Caco-2 (cell line): ENCODE results near the gene TMPRSS11F. TPM values are rescaled to one million over a fixed set of nuclear protein-coding genes. Genes with fewer than 3 reads are reported as not detected.

ENCODE experiments used
- BruUV-seq: library from RNA; stranded (reverse); fragments of 400-500 nt; replicated peaks from 2 replicates; lab custom pipeline; 2021; lab: Mats Ljungman, UMichigan
- CTCF ChIA-PET: fragments of 300-600 bp; sonication (Branson Sonifier 250); formaldehyde crosslinking; loops from one replicate; lab custom pipeline; 2022; ENCODE audit warnings: antibody characterized with exemption; lab: Charles Lee
- POLR2A ChIA-PET: fragments of 300-600 bp; sonication (Branson Sonifier 250); formaldehyde crosslinking; loops from one replicate; lab custom pipeline; 2022; ENCODE audit warnings: antibody characterized with exemption; lab: Charles Lee
- DNase-seq, 2 experiments: peaks; one replicate each; pipeline versions ENCODE4 v3.0.0 to v3.0.0-alpha.2; 2020 to 2022
- H3K27me3 ChIP-seq: replicated peaks from 2 replicates; pipeline ENCODE4 v1.6.0; 2011; ENCODE audit warnings: low read length; ENCODE audit not compliant: control insufficient read depth, insufficient read depth
- H3K36me3 ChIP-seq: 2 replicates; pipeline ENCODE4 v1.5.1; 2011; ENCODE audit warnings: low read length; ENCODE audit not compliant: control insufficient read depth, insufficient read depth
- H3K4me1 ChIP-seq: fragments of 250-450 bp; sonication (Bioruptor Pico); 2 replicates; pipeline ENCODE4 v1.5.1; 2020; ENCODE audit warnings: mild to moderate bottlenecking
- H3K4me3 ChIP-seq: 2 replicates; pipeline ENCODE4 v1.5.1; 2011; ENCODE audit warnings: low read depth, mild to moderate bottlenecking, control low read depth, low read length
- H3K9me3 ChIP-seq: fragments of 250-450 bp; sonication (Bioruptor Pico); 2 replicates; pipeline ENCODE4 v1.5.1; 2020; ENCODE audit warnings: mild to moderate bottlenecking, moderate library complexity
- H3K27ac Mint-ChIP-seq: one replicate; pipeline ENCODE4 v1.8.0; 2022; ENCODE audit warnings: mixed read lengths; ENCODE audit not compliant: unreplicated experiment
- H3K27me3 Mint-ChIP-seq: one replicate; pipeline ENCODE4 v1.8.0; 2022; ENCODE audit warnings: mixed read lengths; ENCODE audit not compliant: insufficient read depth, unreplicated experiment
- H3K36me3 Mint-ChIP-seq: one replicate; pipeline ENCODE4 v1.8.0; 2022; ENCODE audit warnings: mild to moderate bottlenecking, mixed read lengths; ENCODE audit not compliant: insufficient read depth, unreplicated experiment
- H3K4me1 Mint-ChIP-seq: one replicate; pipeline ENCODE4 v1.8.0; 2022; ENCODE audit warnings: low read depth, mixed read lengths; ENCODE audit not compliant: unreplicated experiment
- H3K4me3 Mint-ChIP-seq: one replicate; pipeline ENCODE4 v1.8.0; 2022; ENCODE audit warnings: mild to moderate bottlenecking, moderate library complexity, mixed read lengths; ENCODE audit not compliant: unreplicated experiment
- H3K9me3 Mint-ChIP-seq: one replicate; pipeline ENCODE4 v1.8.0; 2022; ENCODE audit warnings: mixed read lengths; ENCODE audit not compliant: unreplicated experiment
- CTCF ChIP-seq, 2 experiments: fragments of 200-600 bp in 1 of 2; IDR thresholded peaks; 1 replicate in 1 of 2; 2 replicates in 1 of 2; pipeline versions ENCODE4 v1.5.1 to v1.8.0; 2011 to 2022; ENCODE audit warnings: antibody characterized with exemption in 1 of 2, control low read depth in 1 of 2, inconsistent platforms in 1 of 2, low read depth in 1 of 2, low read length in 1 of 2, mild to moderate bottlenecking in 1 of 2, moderate library complexity in 1 of 2; ENCODE audit not compliant: insufficient read depth in 1 of 2, severe bottlenecking in 1 of 2, unreplicated experiment in 1 of 2
- intact Hi-C: fragments of 100-400 bp; cut with micrococcal nuclease; formaldehyde crosslinking; loops from one replicate; pipeline ENCODE4 v1.10.0; 2022; ENCODE audit not compliant: unreplicated experiment
- total RNA-seq: library from RNA; stranded (reverse); gene quantifications from 2 replicates; pipeline ENCODE4 v1.2.3, GENCODE V29; 2022

The TMPRSS11F gene
- total RNA-seq, 1 experiment from 2014 or later, result not detected

GRCh38 chr4:68062501-68062900 lies 67.2 kb downstream of the TMPRSS11F start:
- no peaks in the 10 kb centered on the region for H3K4me1 ChIP-seq
- intact Hi-C loops, result no loop called here
- no peaks in the 10 kb centered on the region for H3K27me3 ChIP-seq
- Mint-ChIP-seq H3K27me3 (peaks cover 3% of the 10 kb centered on the region), H3K4me1 (no peaks in the 10 kb centered on the region), H3K9me3 (no peaks in the 10 kb centered on the region), H3K27ac (no peak overlapping the region), H3K4me3 (no peak overlapping the region), H3K36me3 (no peaks in the 10 kb centered on the region)
- no peak overlapping the region for H3K4me3 ChIP-seq
- no TSS peak for BruUV-seq
- no peak for TF ChIP-seq CTCF (IDR thresholded peaks at IDR 0.05; ENCODE audit: insufficient read depth in 1 of 2, low read depth in 1 of 2, low read length in 1 of 2, severe bottlenecking in 1 of 2, unreplicated experiment in 1 of 2)
- H3K36me3 ChIP-seq, result no peaks in the 10 kb centered on the region
- DNase-seq, result no peak
- ChIA-PET CTCF (no interaction called here), POLR2A (no interaction called here)
- no peaks in the 10 kb centered on the region for H3K9me3 ChIP-seq

DNA sequence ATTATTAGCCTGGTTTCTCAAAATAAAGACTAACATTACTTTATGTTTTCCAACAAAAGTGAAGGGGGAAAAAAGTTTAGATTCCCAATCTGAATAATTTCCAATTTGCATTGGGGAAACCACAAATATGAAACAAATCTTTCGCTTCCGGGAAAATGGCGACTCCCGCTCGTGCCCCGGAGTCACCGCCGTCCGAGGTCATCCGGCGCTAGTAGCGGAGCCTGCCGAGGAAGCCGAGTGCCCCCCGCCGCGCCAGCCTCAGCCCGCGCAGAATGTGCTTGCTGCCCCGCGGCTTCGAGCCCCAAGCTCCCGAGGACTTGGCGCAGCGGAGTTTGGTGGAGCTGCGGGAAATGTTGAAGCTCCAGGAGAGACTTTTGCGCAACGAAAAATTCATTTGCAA lies 91.4 kb downstream of the TMPRSS11F start:
- Mint-ChIP-seq H3K27ac (no peak overlapping the region), H3K4me3 (no peak overlapping the region), H3K4me1 (no peaks in the 10 kb centered on the region), H3K36me3 (no peaks in the 10 kb centered on the region), H3K9me3 (no peaks in the 10 kb centered on the region), H3K27me3 (peaks cover under 1% of the 10 kb centered on the region)
- H3K27me3 ChIP-seq, result no peaks in the 10 kb centered on the region
- no peak for DNase-seq
- H3K4me3 ChIP-seq, result no peak overlapping the region
- intact Hi-C loops, result no loop called here
- BruUV-seq, result no TSS peak
- no peaks in the 10 kb centered on the region for H3K4me1 ChIP-seq
- no peak for TF ChIP-seq CTCF (IDR thresholded peaks at IDR 0.05; ENCODE audit: insufficient read depth in 1 of 2, low read depth in 1 of 2, low read length in 1 of 2, severe bottlenecking in 1 of 2, unreplicated experiment in 1 of 2)
- ChIA-PET CTCF (no interaction called here), POLR2A (no interaction called here)
- H3K9me3 ChIP-seq, result no peaks in the 10 kb centered on the region
- no peaks in the 10 kb centered on the region for H3K36me3 ChIP-seq

GRCh38 chr4:68021185-68021584 lies 108.5 kb downstream of the TMPRSS11F start:
- ChIA-PET CTCF (no interaction called here), POLR2A (no interaction called here)
- peaks cover 14% of the 10 kb centered on the region for H3K27me3 Mint-ChIP-seq
- no peaks in the 10 kb centered on the region for H3K4me1 Mint-ChIP-seq
- H3K36me3 Mint-ChIP-seq, result no peaks in the 10 kb centered on the region
- H3K9me3 Mint-ChIP-seq, result no peaks in the 10 kb centered on the region
- Histone ChIP-seq H3K4me1 (no peaks in the 10 kb centered on the region), H3K4me3 (no peak overlapping the region), H3K9me3 (no peaks in the 10 kb centered on the region), H3K27me3 (no peaks in the 10 kb centered on the region), H3K36me3 (no peaks in the 10 kb centered on the region)
- TF ChIP-seq CTCF (IDR thresholded peaks at IDR 0.05; ENCODE audit: insufficient read depth in 1 of 2, low read depth in 1 of 2, low read length in 1 of 2, severe bottlenecking in 1 of 2, unreplicated experiment in 1 of 2), result no peak
- DNase-seq, result no peak
- H3K4me3 Mint-ChIP-seq, result no peak overlapping the region
- intact Hi-C loops, result no loop called here
- BruUV-seq, result no TSS peak
- H3K27ac Mint-ChIP-seq, result no peak overlapping the region
